GM19238 (cell line): ENCODE results near the gene BST1.
A peak's percentile ranks its signal among the peaks of the same experiment; 100 is the strongest.
"Not testable (repeated sequence)": the region's sequence is repeated elsewhere in the genome, so short reads cannot be mapped to it uniquely, and the experiment has no call there.

Experiments used
- DNase-seq: peaks from one replicate; pipeline ENCODE4 v3.0.0; 2011; ENCODE audit warnings: low spot score; ENCODE audit not compliant: insufficient read length

The BST1 gene

DNA sequence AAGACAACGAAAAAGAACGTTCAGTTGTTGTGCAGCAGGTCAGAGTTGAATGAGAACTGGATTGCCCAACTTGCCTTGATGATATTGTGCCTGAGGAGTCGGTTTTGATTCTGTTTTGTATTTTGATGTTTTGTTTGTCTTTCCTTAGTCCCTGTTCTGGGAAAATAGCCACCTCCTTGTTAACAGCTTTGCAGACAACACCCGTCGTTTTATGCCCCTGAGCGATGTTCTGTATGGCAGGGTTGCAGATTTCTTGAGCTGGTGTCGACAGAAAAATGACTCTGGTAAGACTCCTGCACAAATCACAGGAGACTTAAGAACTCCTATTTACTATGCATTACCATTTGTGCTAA is 4.5 kb downstream of the BST1 start:
- no peak for DNase-seq

- DNase-seq: no peak
Measured at GRCh38 chr4:15711762-15712161, 8.9 kb downstream of the BST1 start.

GRCh38 chr4:15712214-15712613 is 9.3 kb downstream of the BST1 start:
- DNase-seq: no peak

GRCh38 chr4:15714141-15714540 is 11.3 kb downstream of the BST1 start:
- no peak for DNase-seq

DNA sequence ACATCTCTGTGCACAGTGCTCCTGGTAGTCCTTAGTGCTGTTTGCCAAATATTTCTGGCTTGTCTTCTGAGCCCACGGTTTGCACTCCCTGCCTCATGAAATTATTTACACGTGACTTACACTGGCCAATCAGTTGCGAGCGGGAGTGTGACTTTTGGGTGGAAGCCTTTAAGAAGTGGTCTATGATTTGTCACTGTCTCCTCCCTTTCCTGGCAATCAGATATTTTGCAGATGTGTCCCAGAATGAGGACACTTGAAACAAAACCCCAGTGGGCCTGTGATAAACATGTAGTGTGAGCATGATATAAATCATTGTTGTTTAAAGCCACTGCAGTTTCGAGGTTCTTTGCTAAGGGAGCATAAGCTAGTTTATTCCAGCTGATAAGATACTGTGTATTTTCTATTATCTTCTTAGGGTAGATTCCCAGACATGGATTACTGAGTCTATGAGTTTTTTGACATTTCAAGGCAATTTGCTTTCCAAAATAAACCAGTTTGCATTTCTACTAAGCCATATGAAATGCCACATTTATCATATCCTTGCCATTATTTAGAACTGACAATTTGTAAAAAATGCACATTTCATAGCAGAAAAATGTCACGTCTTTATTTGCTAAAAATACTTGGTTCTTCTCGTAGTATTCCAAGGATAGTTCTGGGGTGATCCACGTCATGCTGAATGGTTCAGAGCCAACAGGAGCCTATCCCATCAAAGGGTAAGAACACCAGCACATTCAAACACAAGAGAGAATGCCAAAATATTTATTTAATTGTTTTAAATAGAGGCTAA is 12.0 kb downstream of the BST1 start:
- DNase-seq: no peak

- DNase-seq: no peak
Measured at GRCh38 chr4:15716115-15716514, 13.2 kb downstream of the BST1 start.

- no peak for DNase-seq
Measured at GRCh38 chr4:15717086-15717485, 14.2 kb downstream of the BST1 start.

GRCh38 chr4:15717657-15718416 is 15.0 kb downstream of the BST1 start:
- no peak for DNase-seq

GRCh38 chr4:15718465-15718864 is 15.6 kb downstream of the BST1 start:
- DNase-seq: no peak

DNA sequence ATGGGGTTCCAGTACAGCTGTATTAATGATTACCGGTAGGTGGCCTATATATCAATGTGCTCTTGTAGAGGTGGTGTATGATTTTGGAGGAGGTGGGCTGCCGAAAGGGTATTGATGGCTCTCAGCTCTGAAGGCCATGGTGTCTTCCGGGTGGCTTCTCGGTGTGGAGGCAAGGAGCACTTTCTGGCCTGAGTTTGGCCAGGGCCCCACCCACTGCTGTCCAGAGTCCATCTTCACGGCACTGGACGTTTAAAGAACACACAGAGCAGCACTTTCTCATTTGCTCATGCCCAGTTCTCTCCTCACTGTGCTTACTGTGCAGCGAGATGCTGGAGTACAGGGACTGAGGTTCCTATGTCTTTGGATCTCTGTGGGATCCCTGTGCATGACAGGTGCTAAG is 16.1 kb downstream of the BST1 start:
- no peak for DNase-seq

- DNase-seq: no peak
Measured at GRCh38 chr4:15719506-15719905, 16.6 kb downstream of the BST1 start.

GRCh38 chr4:15720851-15721250 is 18.0 kb downstream of the BST1 start:
- DNase-seq: no peak

GRCh38 chr4:15725608-15726007 is 22.7 kb downstream of the BST1 start:
- DNase-seq: no peak

- peak; percentile 23 for DNase-seq
Measured at GRCh38 chr4:15729910-15730533, 27.2 kb downstream of the BST1 start.

- not testable (repeated sequence) for DNase-seq
Measured at GRCh38 chr4:15733061-15733460, 30.2 kb downstream of the BST1 start.

GRCh38 chr4:15735536-15735935 is 32.7 kb downstream of the BST1 start:
- DNase-seq: no peak

DNA sequence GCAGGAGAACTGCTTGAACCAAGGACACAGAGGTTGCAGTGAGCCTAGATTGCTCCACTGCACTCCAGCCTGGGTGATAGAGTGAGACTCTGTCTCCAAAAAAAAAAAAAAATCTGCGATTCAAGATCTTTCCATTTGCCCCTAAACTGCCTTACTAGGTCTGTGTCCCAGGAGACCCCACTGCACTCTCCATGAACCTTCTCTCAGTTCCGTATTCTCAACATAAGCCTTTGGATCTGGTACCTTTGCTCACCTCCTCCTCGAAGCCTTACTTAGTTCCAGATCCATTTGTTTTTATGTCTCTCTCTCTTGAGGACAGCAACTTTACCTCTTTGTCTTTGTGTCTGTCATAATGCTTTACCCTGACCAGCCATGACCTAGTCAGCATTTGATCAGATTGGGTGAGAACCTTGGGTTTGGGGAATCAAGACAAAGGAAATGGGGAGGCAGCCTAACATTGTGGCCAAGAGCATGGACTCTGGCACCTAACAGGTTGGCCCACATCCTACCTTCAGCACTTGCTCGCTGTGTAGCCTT is 33.7 kb downstream of the BST1 start:
- DNase-seq: no peak

- no peak for DNase-seq
Measured at GRCh38 chr4:15737255-15737654, 34.4 kb downstream of the BST1 start.

DNA sequence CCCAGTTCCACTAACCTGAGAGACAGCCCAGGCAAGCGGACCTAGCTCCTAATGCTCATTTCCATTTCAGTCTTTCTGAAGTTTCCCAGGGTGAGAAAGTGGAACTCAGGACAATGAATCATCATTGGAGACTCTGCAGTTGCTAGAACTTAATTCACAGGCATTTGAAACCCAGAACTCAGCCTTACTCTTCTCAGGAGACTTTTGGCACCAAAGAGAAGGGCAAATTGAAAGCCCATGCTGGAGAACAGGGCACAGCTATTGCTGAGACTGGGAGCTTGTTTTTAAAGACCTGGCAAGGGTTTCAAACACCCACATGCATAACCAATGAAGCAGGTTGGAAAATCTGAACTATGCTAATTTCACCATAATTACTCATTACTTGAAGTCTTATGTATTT is 36.0 kb downstream of the BST1 start:
- no peak for DNase-seq

DNA sequence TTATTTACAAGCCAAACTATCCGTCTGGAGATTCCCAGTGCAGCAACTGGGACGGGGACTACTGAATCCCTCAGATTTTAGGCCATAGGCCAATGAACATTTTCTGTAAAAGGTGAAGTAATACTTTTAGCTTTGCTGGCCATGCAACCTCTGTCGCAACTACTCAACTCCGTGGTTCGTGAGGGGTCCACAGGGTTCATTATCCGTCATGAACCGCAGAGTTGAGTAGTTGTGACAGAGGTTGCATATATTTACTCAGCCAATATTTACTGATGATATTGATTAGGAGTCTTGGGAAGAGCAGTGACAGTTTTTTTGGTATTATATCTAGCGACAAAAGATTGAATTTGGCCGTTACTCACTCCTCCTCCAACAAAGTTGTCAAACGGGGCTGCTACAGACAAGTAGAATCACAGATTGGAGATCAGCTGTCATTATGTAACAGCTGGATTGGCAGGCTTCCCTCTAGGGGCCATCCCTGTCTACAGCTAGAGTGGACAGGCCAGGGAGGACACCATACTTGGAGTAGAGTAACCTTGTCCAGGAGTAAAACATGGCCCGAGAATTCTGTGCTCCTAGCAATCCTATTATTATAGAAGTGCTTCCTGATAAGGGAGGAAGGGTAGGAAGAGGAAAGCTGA is 38.0 kb downstream of the BST1 start:
- no peak for DNase-seq

- DNase-seq: no peak
Measured at GRCh38 chr4:15742083-15742582, 39.3 kb downstream of the BST1 start.

GRCh38 chr4:15742637-15743036 is 39.8 kb downstream of the BST1 start:
- DNase-seq: no peak
